ENCODE results near the gene AHCYL1. TPM values are rescaled to one million over a fixed set of nuclear protein-coding genes. Genes with fewer than 3 reads are reported as not detected.

AHCYL1 gene
- total and polyA plus RNA-seq, 2 of the 8 experiments (the other 6 are each of a cell fraction or from before 2014, with no cell fraction given) = 64.5 to 95.9 TPM

GRCh38 chr1:110056776-110057175 lies 72.2 kb downstream of the AHCYL1 start:
- Histone ChIP-seq H2BK120ac (replicated peaks; ENCODE audit: low read depth, low read length) (no peak overlapping the region), H3K56ac (replicated peaks; ENCODE audit: insufficient read length, low read depth, low read length) (no peak overlapping the region), H2BK12ac (ENCODE audit: low read depth, low read length) (no peak overlapping the region), H2BK5ac (ENCODE audit: low read depth, low read length) (no peak overlapping the region), H2AK5ac (ENCODE audit: low read depth, low read length) (no peak overlapping the region), H3K18ac (ENCODE audit: extremely low read depth, low read length) (no peak overlapping the region), H3K4me3 (ENCODE audit: extremely low read depth in 1 of 4, insufficient read depth in 2 of 4, low read depth in 3 of 4, low read length in 4 of 4) (no peak overlapping the region), H3K14ac (ENCODE audit: insufficient read length) (no peak overlapping the region), H3K23ac (ENCODE audit: insufficient read length) (no peak overlapping the region), H4K8ac (ENCODE audit: extremely low read depth, insufficient read depth, low read length) (no peak overlapping the region), H3K9me3 (ENCODE audit: insufficient read depth in 2 of 2, low read depth in 1 of 2, low read length in 1 of 2) (no peaks in the 10 kb centered on the region), H3K4me2 (ENCODE audit: insufficient read depth in 1 of 2, low read depth in 2 of 2, low read length in 2 of 2) (no peak overlapping the region), H3K4ac (replicated peaks; ENCODE audit: insufficient read length, low read depth, low read length) (no peak overlapping the region), H4K5ac (ENCODE audit: insufficient read length, low read depth, low read length) (no peak overlapping the region), H4K91ac (replicated peaks; ENCODE audit: insufficient read length, low read length) (no peak overlapping the region), H3K79me2 (ENCODE audit: control insufficient read depth in 1 of 2, insufficient read depth in 2 of 2, low read length in 2 of 2) (no peaks in the 10 kb centered on the region), H3K79me1 (ENCODE audit: low read depth, low read length) (no peaks in the 10 kb centered on the region; the same call in 1 of the 2 replicates), H3K23me2 (ENCODE audit: low read depth, low read length) (no peaks in the 10 kb centered on the region), H2AFZ (ENCODE audit: low read length) (no peak overlapping the region), H3K27me3 (replicated peaks in 1 of 4; ENCODE audit: control insufficient read depth in 3 of 4, extremely low read depth in 1 of 4, insufficient read depth in 3 of 4, low read length in 3 of 4) (no peaks in the 10 kb centered on the region), H2BK15ac (ENCODE audit: low read length) (no peak overlapping the region), H3K4me1 (replicated peaks in 1 of 4; ENCODE audit: control insufficient read depth in 3 of 4, insufficient read depth in 4 of 4, low read length in 3 of 4) (no peaks in the 10 kb centered on the region), H3K36me3 (ENCODE audit: control insufficient read depth in 2 of 4, insufficient read depth in 4 of 4, low read length in 3 of 4) (peaks cover 24 to 48% (median 40%) of the 10 kb centered on the region in 4 experiments), H3K27ac (ENCODE audit: low read depth, low read length) (no peak overlapping the region), H3K9ac (replicated peaks in 1 of 4; ENCODE audit: extremely low read depth in 1 of 4, low read depth in 3 of 4, low read length in 3 of 4) (no peak overlapping the region), H4K20me1 (replicated peaks in 1 of 2; ENCODE audit: control insufficient read depth in 1 of 2, insufficient read depth in 2 of 2, low read length in 2 of 2) (peaks cover 6 to 23% of the 10 kb centered on the region in 2 experiments), H2BK20ac (ENCODE audit: low read length) (no peak overlapping the region)
- DNase-seq (ENCODE audit: low read depth in 1 of 2, low spot score in 2 of 2) (no peak), FAIRE-seq (no peak)
- WGBS, 2 experiments (ENCODE audit: extremely low coverage in 1 of 2, insufficient coverage in 1 of 2, insufficient read length in 1 of 2, insufficient replicate concordance in 2 of 2, low coverage in 1 of 2, low lambda C conversion rate in 2 of 2, missing lambda C conversion rate in 1 of 2) = 92% methylated on average over 3 of the region's 3 CpGs; no CpG with 5 or more reads in 1 of the 2 experiments
- POLR2A ChIA-PET (ENCODE audit: partially characterized antibody) = interaction anchor here (0.8 to 1.7 kb wide), 5 partner anchors 10 to 74 kb away, joined by 3 to 6 read pairs (median 3); partner anchors contain the start of gene STRIP1
- CTCF ChIA-PET (ENCODE audit: partially characterized antibody) = interaction anchor here (0.7 to 40.7 kb wide), 11 partner anchors 8 to 455 kb away, joined by 3 to 1450 read pairs (median 5); partner anchors contain the start of genes ALX3, STRIP1 and UBL4B
- TF ChIP-seq SIRT6 (IDR thresholded peaks at IDR 0.05; ENCODE audit: low read length) (no peak), GTF2F1 (IDR thresholded peaks at IDR 0.05; ENCODE audit: borderline replicate concordance, low read depth, low read length) (no peak), SUZ12 (IDR thresholded peaks at IDR 0.05; ENCODE audit: low read length) (no peak), FOSL1 (IDR thresholded peaks at IDR 0.05; ENCODE audit: insufficient read depth, low read depth, low read length) (no peak), NRF1 (IDR thresholded peaks at IDR 0.05; ENCODE audit: low read depth, low read length) (no peak), EP300 (IDR thresholded peaks at IDR 0.05; ENCODE audit: borderline replicate concordance in 1 of 2, low read depth in 2 of 2, low read length in 2 of 2) (no peak), TAF7 (optimal IDR thresholded peaks at IDR 0.05; ENCODE audit: borderline replicate concordance, low read depth, low read length) (no peak), CBX8 (IDR thresholded peaks at IDR 0.05; ENCODE audit: borderline replicate concordance, low read depth, low read length) (no peak), EZH2 (IDR thresholded peaks at IDR 0.05; ENCODE audit: low read depth, low read length, severe bottlenecking) (no peak), CHD2 (IDR thresholded peaks at IDR 0.05; ENCODE audit: low read length) (no peak), SIX5 (IDR thresholded peaks at IDR 0.05; ENCODE audit: low read depth, low read length) (no peak), SP4 (IDR thresholded peaks at IDR 0.05; ENCODE audit: low read length) (no peak), MAFK (IDR thresholded peaks at IDR 0.05; ENCODE audit: low read depth, low read length) (no peak)
- TF ChIP-seq, protein P1, sequence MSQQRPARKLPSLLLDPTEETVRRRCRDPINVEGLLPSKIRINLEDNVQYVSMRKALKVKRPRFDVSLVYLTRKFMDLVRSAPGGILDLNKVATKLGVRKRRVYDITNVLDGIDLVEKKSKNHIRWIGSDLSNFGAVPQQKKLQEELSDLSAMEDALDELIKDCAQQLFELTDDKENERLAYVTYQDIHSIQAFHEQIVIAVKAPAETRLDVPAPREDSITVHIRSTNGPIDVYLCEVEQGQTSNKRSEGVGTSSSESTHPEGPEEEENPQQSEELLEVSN (IDR thresholded peaks at IDR 0.05) = no peak

All from H1 (cell line).